Stimulated activated CD8-positive, alpha-beta memory T cell treated with anti-CD3 and anti-CD28 coated beads, Interleukin-7, amount 100 ng/mL, for 24 hours (primary cell): ENCODE results near the gene ACOD1.
"Not testable (repeated sequence)": the region's sequence is repeated elsewhere in the genome, so short reads cannot be mapped to it uniquely, and the experiment has no call there.

Experiments used
- DNase-seq: peaks from one replicate; pipeline ENCODE4 v3.0.0-alpha.2; 2020; ENCODE audit warnings: low read depth

Gene ACOD1

DNA sequence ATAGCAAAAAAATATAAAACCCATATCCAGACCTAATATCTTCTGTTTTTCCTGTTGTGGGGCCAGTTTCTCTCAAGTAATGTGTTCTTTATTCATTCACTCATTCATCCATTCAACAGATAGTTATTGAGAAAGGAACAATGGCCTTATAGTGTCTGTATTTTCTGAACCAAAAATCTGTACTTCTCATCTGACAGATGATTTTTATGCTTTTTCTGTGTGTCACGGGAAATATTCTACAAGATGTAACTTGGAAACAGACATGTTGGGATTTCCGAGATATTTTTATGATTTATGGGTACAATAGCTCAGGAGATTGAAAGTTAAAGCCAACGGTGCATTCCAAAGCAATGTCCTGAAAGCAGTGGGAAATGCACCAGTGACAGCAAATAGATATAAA is 5.7 kb downstream of the ACOD1 start:
- DNase-seq: no peak

DNA sequence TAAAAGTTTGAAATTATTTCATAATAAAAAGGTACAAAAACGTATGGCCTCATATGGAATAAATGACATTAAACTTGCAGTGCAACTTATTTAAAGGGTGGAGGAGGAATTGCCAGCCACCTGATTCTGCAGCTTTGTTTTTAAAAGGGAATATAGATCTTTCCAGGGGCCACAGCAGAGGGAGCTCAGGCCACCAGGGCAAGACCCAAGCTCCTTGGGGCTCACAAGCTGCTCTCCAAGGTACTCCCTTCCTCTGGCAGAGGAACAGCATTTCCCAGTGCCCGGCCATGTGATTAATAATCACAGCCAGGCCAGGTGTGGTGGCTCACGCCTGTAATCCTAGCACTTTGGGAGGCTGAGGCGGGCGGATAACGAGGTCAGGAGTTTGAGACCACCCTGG is 6.2 kb downstream of the ACOD1 start:
- DNase-seq: no peak

DNA sequence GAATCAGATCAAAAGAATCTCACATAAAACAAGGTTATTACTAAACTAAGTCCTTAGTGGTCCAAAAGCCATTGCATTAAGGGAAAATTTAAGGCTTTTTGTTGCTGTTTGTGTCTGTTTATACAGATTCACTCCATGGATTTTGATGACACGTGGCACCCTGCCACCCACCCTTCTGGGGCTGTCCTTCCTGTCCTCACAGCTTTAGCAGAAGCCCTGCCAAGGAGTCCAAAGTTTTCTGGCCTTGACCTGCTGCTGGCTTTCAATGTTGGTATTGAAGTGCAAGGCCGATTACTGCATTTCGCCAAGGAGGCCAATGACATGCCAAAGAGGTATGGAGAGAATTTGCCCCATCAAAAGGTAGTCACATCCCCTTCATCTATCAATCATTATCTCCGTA is 6.9 kb downstream of the ACOD1 start:
- no peak for DNase-seq

DNA sequence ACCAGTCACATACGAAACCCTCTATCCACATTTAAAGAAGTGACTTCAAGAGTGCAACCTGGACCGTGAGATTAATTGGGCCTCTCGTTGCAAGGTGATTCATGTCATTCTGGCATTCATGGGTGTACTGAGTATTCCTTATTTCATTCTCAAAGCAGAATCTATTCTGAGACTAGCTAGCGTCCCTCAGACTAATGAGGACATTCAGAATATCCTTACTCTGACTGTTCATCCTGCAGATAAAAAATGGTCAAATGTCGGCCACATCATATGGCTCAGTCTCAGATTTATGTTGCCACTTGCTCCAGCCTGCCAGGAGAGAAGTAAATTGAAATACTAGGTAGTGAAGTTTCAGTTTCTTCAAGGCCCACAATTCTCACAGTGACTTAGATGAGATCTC is 7.3 kb downstream of the ACOD1 start:
- DNase-seq: no peak

DNA sequence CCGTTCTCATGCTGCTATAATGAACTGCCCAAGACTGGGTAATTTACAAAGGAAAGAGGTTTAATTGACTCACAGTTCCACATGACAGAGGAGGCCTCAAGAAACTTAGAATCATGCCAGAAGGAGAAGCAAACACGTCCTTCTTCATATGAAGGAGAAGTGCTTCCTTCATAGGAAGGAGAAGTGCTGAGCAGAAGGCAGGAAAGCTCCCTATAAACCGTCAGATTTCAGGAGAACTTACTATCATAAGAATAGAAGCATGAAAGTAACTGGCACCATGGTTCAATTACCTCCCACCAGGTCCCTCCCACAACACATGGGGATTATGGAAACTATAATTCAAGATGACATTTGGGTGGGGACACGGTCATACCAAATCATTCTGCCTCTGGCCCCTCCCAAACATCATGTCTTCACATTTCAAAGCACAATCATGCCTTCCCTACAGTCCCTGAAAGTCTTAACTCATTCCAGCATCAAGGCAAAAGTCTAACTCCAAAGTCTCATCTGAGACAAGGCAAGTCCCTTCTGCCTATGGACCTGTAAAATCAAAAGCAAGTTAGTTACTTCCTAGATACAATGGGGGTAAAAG is 10.6 kb downstream of the ACOD1 start:
- DNase-seq: no peak

DNA sequence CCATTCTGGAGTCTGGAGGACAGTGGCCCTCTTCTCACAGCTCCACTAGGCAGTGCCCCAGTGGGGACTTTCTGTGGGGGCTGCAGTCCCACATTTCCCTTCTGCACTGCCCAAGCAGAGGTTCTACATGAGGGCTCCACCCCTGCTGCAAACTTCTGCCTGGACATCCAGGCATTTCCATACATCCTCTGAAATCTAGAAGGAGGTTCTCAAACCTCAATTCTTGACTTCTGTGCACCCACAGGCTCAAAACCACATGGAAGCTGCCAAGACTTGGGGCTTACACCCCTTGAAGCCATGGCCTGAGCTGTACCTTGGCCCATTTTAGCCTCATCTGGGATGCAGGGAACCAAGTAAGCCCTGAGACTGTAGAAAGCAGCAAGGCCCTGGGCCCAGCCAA is 11.4 kb downstream of the ACOD1 start:
- not testable (repeated sequence) for DNase-seq

DNA sequence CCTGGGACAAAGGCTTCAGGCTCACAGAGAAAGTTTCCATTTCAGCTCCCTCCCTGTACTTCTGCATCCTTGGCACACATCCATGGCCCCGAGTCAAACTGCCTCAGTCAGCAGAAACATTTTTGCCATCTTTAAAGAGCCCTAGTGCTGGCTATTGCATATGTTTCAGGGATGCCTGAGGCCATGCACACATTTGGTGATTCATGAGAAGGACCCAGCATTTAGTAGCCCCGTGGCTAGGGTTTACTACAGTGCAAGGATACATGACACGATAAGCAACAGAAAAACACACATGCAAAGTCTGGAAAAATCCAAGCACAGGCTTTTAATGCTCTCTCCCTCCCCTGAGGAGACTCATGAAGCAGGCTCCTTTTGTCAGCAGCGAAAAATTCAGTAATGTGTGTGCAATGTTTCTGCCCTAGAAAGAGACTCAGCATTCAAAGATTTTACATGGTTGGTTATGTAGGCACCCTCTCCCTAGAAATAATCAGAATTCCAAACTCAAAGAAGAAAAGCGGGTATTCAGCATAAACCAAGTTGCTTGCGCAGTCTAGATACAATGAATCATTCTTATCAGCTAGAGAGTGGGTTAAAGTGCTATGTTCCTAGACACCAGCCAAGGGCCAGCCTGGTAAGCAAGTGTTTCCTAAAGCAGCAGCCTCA is 17.6 kb downstream of the ACOD1 start:
- no peak for DNase-seq

DNA sequence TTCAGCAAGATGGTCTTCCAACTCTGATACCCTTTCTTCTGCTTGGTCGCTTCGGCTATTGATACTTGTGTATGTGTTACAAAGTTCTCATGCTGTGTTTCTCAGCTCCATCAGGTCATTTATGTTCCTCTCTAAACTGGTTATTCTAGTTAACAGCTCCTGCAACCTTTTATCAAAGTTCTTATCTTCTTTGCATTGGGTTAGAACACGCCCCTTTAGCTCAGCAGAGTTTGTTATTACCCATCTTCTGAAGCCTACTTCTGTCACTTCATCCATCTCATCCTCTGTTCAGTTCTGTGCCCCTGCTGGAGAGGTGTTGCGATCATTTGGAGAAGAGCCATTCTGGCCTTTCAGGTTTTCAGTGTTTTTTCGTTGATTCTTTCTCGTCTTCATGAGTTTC is 18.7 kb downstream of the ACOD1 start:
- DNase-seq: no peak

DNA sequence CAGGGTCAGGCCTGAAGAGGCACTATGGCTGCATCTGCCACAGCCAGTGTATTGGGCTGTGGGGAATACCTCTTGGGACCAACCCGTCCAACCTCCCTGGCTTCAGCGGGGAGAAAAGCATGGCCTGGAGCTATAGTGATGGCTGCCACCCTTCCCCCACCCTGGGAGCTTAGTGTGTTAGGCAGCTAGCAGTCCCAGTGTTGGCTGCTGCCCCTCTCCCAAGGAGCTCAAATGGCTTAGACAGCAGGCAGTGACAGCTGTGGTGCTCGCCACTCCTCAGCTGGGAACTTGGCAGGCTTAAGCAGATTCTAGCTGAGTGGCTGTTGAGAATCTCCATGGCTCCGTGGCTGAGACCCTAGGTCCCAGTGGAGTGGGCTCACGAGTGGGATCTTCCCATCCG is 19.7 kb downstream of the ACOD1 start:
- no peak for DNase-seq

DNA sequence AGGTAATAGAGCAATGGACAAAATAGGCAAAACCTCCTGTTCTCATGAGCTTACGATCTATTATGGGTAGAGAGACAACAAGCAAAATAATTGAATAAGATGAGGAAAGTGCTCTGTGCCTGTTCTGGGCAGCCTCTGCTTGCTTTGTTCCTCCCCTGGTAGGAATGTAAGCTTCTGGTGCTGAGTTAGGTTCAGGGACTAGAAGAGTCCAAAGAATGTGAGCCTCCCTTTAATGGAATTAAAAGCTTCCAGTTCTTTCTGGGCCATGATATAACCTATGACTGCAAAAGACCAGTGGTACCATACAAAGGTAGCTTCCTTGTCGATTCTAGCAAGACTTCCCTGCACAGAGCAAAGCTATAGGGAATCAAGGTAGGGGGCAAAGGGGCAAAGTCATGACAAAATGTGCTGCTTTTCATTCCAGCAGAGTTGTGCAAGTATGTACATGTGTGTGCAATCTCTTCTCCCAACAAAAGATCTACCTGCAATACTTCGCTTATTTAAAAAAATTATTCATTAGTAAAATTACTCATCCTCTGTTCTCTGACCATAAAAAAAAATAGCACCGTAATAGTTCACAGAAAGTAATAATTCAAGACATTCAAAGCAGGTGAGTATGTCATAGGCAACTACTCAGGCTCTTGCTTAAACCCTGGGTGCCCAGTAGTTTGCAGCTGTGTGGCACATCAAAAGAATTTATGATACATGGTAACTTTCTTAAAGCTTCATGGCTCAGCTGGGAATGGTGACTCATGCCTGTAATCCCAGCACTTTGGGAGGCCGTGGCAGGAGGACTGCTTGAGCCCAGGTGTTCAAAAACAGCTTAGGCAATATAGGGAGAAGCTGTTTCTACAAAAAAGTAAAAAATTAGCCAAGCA is 21.4 kb downstream of the ACOD1 start:
- DNase-seq: no peak

DNA sequence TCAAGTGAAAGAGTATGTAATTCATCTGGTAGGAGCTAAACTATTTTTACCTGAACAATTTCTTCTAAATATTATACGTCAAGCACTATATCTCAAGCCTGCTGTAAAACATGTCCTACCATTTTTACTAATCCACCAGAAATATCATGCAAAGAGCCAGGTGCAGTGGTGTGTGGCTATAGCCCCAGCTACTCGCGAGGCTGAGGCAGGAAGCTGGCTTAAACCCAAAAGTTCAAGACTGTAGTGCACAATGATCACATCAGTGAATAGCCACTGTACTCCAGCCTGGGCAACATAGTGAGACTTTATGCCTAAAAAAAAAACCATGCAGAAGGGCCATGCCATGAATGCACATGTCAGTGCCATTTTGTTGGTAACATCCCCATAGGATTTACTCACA is 22.9 kb downstream of the ACOD1 start:
- DNase-seq: no peak

DNA sequence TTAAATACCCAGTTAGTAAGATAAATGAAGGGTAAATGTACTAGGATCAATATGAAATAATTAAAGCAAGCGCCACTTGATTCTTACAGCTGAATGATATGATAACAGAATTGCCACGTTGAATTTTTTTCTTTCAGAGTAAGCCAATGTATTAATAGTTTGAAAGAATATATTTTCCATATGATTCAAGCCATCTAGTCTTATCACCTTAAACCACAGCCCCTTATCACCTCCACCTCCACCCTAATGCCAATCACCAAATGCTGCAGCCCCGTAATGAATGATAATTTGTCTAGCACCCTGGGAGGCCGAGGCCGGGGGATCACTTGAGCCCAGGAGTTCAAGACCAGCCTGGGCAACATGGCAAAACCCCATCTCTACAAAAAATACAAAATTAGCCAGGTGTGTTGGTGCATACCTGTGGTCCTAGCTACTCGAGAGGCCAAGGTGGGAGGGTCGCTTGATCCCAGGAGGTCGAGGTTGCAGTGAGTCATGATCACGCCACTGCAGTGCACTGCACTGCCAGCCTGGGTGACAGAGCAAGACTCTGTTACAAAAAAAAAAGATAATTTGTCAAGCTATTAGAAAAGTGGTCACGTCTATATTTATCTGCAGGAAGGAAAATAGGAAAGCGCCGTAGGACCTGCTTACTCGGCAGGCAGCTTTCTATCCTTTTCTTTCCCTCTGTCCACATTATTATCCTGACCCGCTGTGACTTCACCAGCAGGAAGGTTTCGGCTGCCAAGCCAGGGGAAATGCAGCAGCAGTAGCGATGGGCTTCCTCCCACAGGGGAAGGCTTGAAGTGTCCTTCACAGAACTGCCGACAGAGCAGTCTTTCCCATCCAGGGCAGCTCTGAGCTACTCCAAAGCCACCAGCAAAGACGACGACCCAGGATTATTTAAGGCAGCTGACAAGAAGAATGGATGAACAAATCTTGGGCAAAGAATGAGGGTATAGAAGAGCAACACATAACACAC is 23.8 kb downstream of the ACOD1 start:
- no peak for DNase-seq

DNA sequence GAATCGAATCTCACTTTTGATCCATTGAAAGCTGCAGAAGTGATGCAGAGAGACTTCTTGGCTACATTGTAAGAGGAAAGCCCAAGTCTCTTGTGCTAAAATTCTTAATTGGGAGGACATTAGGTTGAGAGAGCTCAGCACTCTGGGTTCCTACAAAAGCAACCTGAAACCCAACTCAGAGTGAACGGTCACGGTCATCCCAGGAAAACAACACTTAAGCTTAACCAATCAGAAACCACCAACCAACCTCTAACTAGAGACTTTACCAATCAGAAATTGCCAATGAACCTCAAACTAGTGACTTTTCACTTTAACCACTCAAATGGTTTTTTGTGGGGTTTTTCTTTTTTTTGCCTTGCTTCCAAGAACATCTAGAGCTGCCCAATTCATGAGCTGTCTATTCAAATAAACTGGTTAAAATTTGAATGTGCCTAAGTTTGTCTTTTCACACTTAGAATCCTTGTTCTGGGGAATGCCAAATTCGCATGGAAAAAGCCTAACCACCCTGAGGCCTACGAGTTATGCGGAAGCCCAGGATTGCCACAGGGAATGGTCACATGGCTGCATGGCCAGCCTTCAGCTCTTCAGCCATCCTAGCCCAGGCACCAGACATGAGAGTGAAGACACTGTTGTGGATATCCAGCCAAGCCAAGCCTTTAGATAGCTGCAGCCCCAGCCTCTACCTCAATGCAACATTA is 25.8 kb downstream of the ACOD1 start:
- DNase-seq: no peak

DNA sequence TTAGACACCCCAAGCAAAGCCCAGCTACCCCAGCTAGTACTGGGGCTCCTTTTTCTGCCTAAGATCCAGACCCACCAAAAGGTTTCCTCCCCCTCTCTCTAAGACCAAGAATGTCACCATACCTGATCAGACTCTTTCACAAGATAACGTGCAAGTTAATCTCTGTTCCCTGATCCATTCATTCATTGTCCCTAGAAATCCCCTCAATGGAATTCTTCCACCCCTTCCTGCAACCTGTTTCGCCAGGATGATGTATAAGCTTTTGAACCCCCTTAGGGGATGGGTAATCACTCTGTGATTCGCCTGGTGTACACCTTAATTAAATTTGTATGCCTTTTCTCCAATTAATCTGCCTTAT is 26.3 kb downstream of the ACOD1 start:
- no peak for DNase-seq

DNA sequence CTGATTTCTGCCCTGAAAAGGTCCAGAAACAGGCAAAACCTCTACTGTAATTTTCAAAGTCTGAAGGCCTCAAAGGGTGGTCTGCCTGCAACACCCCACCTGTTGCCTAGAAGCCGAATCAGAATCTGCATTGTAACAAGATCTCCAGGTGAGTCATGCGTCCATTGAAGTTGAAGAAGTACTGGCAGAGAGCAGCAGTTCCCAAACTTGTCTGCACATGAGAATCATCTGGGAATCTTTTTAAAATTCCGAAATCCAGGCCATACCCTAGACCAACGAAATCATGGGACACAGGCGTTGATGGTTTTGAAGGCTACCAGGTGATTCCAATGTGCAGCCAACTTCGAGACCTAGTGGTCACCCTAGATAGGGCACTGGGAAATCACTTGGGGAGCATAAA is 27.6 kb downstream of the ACOD1 start:
- no peak for DNase-seq

DNA sequence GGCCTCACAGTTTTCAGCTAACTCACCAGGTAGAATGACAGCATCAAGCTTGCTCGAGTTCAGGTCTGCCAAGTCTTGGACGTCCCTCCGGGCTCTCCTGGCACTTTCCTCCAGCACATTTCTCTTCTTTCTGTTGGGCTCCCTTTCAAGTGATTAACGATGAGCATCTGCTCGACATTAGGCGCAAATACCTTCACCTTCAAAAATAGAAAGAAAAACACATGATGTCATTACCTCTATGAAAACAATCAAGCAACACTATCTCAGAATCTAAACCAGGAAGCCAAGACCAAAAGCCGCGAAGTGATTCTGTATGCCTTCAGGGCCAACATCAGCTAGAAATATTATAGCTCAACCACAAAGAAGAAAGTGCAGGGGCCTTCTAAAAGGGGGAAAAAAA is 28.2 kb downstream of the ACOD1 start:
- DNase-seq: no peak

DNA sequence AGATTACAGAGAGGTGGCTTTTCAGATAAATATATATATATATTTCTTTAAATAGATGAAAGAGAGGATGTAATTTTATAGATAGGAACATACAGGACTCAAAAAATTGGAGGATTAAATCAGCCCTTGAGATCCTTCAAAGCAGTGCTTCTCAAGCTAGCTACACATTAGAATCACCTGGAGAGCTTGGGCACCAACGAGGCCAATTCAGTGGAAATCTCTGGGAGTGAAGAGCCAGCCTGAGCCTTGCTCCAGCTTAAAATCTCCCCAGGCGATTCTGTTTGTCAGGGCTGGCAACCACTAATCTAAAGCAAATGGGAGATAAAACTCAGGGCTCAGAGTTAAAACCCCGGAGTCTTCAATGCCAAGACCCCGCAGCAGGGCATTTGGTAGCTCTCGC is 28.6 kb downstream of the ACOD1 start:
- no peak for DNase-seq

DNA sequence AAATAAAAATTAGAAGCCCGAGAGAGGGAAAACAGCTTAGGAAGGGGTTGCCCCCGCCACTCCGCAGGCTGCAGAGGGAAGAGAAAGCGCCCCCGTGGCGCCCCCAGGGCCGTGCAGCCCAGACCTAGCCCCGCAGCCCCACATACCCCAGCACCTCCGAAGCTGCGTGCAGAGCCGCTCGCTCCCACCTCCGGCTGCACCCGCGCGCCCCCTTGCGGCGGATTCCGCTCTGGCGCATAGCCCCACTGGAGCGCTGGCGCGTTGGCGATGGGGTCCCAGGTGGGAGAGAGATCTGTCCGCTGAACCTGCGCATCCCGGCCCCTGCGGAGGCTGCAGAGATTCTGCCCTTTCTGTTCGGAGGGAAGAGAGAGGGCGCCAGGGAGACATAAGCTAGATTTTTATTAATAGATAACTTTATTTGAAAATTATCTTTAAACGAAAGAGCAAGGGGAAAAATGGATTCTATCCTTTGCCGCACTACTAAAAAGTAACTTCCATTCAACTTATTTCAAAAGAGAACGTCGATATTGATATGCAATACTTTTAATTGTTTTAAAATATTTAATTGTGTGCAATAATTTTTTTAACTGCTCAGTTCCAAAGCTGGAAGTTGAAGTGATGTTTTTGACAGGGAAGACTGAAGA is 31.9 kb downstream of the ACOD1 start:
- DNase-seq: peak; percentile 83

DNA sequence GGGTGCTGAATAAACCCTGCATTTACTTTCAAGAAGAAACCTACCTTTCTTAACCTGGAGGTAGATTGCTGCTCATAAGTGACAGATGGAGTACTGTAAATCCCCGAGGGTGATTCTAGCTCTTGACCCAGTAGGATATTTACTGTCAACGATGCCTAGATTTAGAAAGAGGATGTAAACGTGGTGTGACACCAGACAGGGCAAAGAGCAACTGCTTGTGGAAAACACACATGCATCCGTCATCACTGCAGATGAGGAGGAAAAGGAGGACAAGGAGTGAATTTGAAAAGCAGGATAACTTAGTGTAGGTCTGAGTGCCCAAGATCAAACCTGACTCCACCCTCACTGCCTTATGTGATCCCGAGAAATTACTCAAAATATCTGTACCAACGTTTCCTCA is 33.8 kb downstream of the ACOD1 start:
- DNase-seq: no peak

DNA sequence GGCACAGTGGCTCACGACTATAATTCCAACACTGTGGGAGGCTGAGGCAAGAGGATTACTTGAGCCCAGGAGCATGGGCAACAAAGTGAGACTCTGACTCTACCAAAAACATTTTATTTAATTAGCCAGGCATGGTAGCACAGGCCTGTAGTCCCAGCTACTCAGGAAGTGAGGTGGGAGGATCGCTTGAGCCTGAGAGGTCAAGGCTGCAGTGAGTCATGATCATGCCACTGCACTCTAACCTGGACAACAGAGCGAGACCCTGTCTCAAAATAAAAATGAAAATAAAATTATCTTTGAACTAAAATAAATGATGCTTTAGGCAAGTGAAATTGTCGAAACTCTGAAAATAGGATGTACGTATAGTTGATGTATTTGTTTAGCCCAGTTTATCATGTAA is 35.4 kb downstream of the ACOD1 start:
- DNase-seq: no peak

DNA sequence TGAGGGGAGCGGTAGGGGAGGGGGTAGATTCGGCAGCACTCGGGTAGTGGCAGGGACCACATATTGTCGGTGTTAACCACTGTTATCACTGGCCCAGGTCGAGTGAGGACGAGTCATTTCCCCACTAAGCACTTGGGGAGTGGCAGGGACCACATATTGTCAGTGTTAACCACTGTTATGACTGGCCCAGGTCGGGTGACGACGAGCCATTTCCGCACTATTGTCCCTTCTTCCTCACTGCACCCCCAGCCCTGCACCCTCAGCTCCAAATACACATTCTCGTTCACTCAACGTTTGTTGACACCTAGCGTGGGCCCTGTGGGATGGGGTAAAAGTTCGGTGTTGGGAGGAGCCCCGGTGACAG is 43.1 kb downstream of the ACOD1 start:
- peak; percentile 61 for DNase-seq
